Measurements from ENCODE around the gene TRIM71. TPM values are rescaled to one million over a fixed set of nuclear protein-coding genes. Genes with fewer than 3 reads are reported as not detected.

Gene TRIM71
- total RNA-seq, 1 donor from 2014 or later, result not detected

DNA sequence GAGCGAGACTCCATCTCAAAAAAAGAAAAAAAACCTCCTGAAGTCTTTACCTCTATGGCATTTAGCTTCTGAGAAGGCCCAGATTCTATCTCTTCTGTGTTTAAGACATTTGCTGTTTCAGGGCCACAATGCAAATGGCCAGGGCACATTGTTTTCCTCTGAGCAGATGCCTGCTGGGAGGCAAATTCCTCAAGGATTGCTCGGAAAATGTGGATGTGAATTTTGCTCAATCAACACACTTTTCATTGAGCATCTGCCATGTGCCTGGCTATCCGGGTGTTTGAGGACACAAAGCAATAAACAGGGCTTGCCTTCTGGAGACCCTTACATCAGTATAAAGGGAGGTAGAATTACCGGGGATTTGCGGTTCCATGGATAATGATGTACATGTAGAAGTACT lies 20.0 kb downstream of the TRIM71 start:
- no peaks in the 10 kb centered on the region for H3K36me3 Mint-ChIP-seq (ENCODE audit: unreplicated experiment)
- no peak overlapping the region for H3K27ac Mint-ChIP-seq (ENCODE audit: unreplicated experiment)
- H3K4me1 Mint-ChIP-seq (ENCODE audit: unreplicated experiment), result peaks cover 6% of the 10 kb centered on the region
- no peaks in the 10 kb centered on the region for H3K9me3 Mint-ChIP-seq (ENCODE audit: unreplicated experiment)
- DNase-seq (ENCODE audit: extremely low spot score, unreplicated experiment), result no peak
- peaks cover 37% of the 10 kb centered on the region for H3K27me3 Mint-ChIP-seq (ENCODE audit: unreplicated experiment)
- no peak overlapping the region for H3K4me3 Mint-ChIP-seq (ENCODE audit: unreplicated experiment)
- TF ChIP-seq, protein P1, sequence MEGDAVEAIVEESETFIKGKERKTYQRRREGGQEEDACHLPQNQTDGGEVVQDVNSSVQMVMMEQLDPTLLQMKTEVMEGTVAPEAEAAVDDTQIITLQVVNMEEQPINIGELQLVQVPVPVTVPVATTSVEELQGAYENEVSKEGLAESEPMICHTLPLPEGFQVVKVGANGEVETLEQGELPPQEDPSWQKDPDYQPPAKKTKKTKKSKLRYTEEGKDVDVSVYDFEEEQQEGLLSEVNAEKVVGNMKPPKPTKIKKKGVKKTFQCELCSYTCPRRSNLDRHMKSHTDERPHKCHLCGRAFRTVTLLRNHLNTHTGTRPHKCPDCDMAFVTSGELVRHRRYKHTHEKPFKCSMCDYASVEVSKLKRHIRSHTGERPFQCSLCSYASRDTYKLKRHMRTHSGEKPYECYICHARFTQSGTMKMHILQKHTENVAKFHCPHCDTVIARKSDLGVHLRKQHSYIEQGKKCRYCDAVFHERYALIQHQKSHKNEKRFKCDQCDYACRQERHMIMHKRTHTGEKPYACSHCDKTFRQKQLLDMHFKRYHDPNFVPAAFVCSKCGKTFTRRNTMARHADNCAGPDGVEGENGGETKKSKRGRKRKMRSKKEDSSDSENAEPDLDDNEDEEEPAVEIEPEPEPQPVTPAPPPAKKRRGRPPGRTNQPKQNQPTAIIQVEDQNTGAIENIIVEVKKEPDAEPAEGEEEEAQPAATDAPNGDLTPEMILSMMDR (IDR thresholded peaks at IDR 0.05), result no peak

DNA sequence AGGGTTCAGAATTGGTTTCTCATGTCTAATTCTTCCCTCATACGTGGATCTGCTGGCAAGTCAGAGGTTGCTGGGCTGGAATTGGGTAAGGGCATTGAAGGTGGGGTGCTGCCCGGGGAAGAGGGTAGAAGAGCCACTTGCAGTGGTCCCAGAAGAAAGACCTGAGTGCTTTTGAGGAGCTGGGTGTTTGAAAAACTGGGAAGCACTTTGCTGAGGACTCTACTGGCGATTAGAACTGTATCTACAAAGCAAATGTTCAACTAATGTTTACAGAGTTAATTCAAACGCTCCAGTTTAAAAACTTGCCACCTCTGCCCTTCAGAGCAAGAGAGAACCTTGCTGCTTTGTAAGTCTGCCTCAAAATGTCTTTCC lies 21.9 kb downstream of the TRIM71 start:
- peaks cover 10% of the 10 kb centered on the region for H3K4me1 Mint-ChIP-seq (ENCODE audit: unreplicated experiment)
- H3K27me3 Mint-ChIP-seq (ENCODE audit: unreplicated experiment), result peaks cover 26% of the 10 kb centered on the region
- no peak for DNase-seq (ENCODE audit: extremely low spot score, unreplicated experiment)

DNA sequence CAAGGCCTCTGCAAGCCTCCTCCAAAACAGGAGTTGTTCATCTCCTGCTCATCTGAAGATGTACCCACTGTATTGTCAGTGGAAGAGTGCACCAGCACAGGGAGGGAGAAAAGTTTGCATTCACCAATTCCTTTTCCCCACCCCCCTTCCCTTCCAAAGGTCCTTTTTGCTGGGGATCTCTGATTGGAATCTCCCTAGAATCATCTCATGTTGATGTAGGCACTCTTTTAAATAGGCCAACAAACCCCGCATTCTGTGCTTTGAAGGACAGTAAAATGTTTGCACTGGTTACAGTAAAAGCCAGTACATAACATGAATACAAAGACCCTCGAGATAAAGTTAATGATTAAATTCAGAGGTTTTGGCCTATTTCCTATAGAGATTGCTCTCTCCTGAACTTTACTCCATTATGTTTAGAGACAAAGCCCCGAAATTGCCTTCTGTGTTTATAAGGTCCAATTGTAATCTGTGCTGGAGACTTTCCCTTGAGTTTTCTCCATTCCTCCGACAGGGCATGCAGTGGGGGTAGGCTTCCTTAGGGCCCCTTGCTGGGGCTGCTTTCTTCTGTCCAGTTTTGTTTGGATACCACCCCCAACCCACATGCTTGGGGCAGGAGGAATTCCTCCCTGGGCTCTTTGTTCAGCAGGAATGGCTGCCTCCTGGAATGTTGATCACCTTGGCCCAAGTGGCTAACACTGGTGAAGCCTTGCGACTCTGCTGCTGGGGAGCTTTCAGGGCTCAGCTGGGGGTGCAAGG lies 22.5 kb downstream of the TRIM71 start:
- Mint-ChIP-seq H3K27ac (ENCODE audit: unreplicated experiment) (no peak overlapping the region), H3K4me3 (ENCODE audit: unreplicated experiment) (no peak overlapping the region), H3K4me1 (ENCODE audit: unreplicated experiment) (peaks cover 10% of the 10 kb centered on the region), H3K27me3 (ENCODE audit: unreplicated experiment) (peaks cover 20% of the 10 kb centered on the region), H3K36me3 (ENCODE audit: unreplicated experiment) (no peaks in the 10 kb centered on the region), H3K9me3 (ENCODE audit: unreplicated experiment) (no peaks in the 10 kb centered on the region)
- TF ChIP-seq, protein P1 (IDR thresholded peaks at IDR 0.05), result no peak
- DNase-seq (ENCODE audit: extremely low spot score, unreplicated experiment), result no peak

More for the DNA sequence above, 21.9 kb downstream of the TRIM71 start:
- TF ChIP-seq, protein P1 (IDR thresholded peaks at IDR 0.05), result no peak
- Mint-ChIP-seq H3K4me3 (ENCODE audit: unreplicated experiment) (no peak overlapping the region), H3K36me3 (ENCODE audit: unreplicated experiment) (no peaks in the 10 kb centered on the region), H3K9me3 (ENCODE audit: unreplicated experiment) (no peaks in the 10 kb centered on the region), H3K27ac (ENCODE audit: unreplicated experiment) (no peak overlapping the region)

DNA sequence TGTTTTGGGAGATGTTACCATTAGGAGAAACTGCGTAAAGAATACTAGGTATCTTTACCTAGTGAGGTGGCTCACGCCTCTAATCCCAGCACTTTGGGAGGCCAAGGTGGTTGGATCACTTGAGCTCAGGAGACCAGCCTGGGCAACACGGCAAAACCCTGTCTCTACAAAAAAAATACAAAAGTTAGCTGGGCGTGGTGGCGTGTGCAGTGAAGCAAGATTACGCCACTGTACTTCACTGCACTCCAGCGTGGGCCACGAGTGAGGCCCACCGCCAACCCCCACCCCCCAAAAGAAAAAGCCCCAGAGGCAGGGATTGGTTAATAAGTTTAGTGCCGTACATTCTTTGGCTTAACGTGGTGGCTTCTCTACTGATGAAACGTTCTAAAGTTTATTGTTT lies 23.5 kb downstream of the TRIM71 start:
- Mint-ChIP-seq H3K27me3 (ENCODE audit: unreplicated experiment) (peaks cover 11% of the 10 kb centered on the region), H3K27ac (ENCODE audit: unreplicated experiment) (no peak overlapping the region), H3K36me3 (ENCODE audit: unreplicated experiment) (no peaks in the 10 kb centered on the region), H3K4me1 (ENCODE audit: unreplicated experiment) (peaks cover 10% of the 10 kb centered on the region), H3K4me3 (ENCODE audit: unreplicated experiment) (no peak overlapping the region), H3K9me3 (ENCODE audit: unreplicated experiment) (no peaks in the 10 kb centered on the region)
- TF ChIP-seq, protein P1 (IDR thresholded peaks at IDR 0.05), result no peak
- DNase-seq (ENCODE audit: extremely low spot score, unreplicated experiment), result no peak

DNA sequence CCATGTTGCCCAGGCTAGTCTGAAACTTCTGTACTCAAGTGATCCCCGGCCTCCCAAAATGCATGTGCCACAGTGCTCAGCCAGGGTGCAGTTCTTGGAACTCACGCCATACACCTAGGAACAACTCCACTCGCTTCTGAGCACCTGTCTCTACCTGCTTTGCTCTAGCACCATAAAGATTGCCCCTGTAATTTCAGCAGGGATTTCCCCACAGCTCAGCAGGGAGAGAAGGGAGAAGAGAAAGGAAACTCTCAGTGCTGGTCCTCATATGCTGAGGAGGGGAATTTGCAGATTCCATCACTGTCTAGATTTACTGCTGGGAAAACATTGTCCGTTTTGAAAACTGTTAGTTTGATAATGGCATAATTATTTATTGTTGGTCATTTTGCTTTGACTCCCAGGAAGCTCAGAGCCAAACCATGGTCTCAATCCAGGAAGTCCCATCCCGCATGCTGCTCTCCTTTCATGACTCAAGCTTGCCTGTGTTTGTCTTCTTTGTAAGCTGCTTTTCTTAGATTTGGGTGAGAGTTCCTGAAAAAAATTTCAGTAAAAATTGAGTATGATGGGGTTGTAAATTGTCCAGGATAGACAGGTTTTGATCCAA lies 24.2 kb downstream of the TRIM71 start:
- TF ChIP-seq, protein P1 (IDR thresholded peaks at IDR 0.05), result no peak
- H3K27ac Mint-ChIP-seq (ENCODE audit: unreplicated experiment), result no peak overlapping the region
- peaks cover 8% of the 10 kb centered on the region for H3K27me3 Mint-ChIP-seq (ENCODE audit: unreplicated experiment)
- H3K4me1 Mint-ChIP-seq (ENCODE audit: unreplicated experiment), result peaks cover 10% of the 10 kb centered on the region
- no peak for DNase-seq (ENCODE audit: extremely low spot score, unreplicated experiment)
- H3K36me3 Mint-ChIP-seq (ENCODE audit: unreplicated experiment), result no peaks in the 10 kb centered on the region
- no peak overlapping the region for H3K4me3 Mint-ChIP-seq (ENCODE audit: unreplicated experiment)
- H3K9me3 Mint-ChIP-seq (ENCODE audit: unreplicated experiment), result no peaks in the 10 kb centered on the region
